ENCODE data around the gene ATP9B.

GRCh38 chr18:79381811-79382311 is 312.7 kb downstream of the ATP9B start:
- no peak for TF ChIP-seq POLR2A (IDR thresholded peaks at IDR 0.05; ENCODE audit: low read length)
- TF ChIP-seq GATA1 (IDR thresholded peaks at IDR 0.05; ENCODE audit: low read depth, low read length): no peak
